IMR-90 (cell line): ENCODE data around the gene PTRHD1. TPM values are rescaled to one million over a fixed set of nuclear protein-coding genes. Genes with fewer than 3 reads are reported as not detected.

Source experiments
- ATAC-seq: fragments of 200-7000 bp; cut with Tn5 transposase; 2 replicates; pipeline ENCODE4 v1.9.1; 2020; ENCODE audit warnings: low read depth, mild to moderate bottlenecking, moderate library complexity
- BruUV-seq: library from RNA; stranded (reverse); fragments of 400-500 nt; replicated peaks from 2 replicates; lab custom pipeline; 2021; lab: Mats Ljungman, UMichigan
- CTCF ChIA-PET: fragments of 300-600 bp; formaldehyde crosslinking; extraction: SDS; loops from one replicate; lab custom pipeline; 2021; ENCODE audit warnings: antibody characterized with exemption; lab: Yijun Ruan, JAX
- POLR2A ChIA-PET: fragments of 300-600 bp; sonication (Branson Sonifier 250); formaldehyde crosslinking; loops from one replicate; lab custom pipeline; 2022; ENCODE audit warnings: antibody characterized with exemption; ENCODE audit not compliant: unreplicated experiment; lab: Charles Lee
- DNase-seq: peaks from one replicate; pipeline ENCODE4 v3.0.0; 2013
- H2AFZ ChIP-seq: replicated peaks from 2 replicates; pipeline ENCODE3; 2013; ENCODE audit warnings: low read length, mild to moderate bottlenecking; ENCODE audit not compliant: poor library complexity
- H2AK5ac ChIP-seq: 2 replicates; pipeline ENCODE4 v1.6.1; 2013; ENCODE audit warnings: low read depth, low read length, inconsistent platforms
- H2AK9ac ChIP-seq: replicated peaks from 2 replicates; pipeline ENCODE3; 2013; ENCODE audit warnings: mild to moderate bottlenecking, low read depth, low read length, moderate library complexity; ENCODE audit not compliant: poor library complexity
- H2BK120ac ChIP-seq: 2 replicates; pipeline ENCODE4 v1.6.1; 2013; ENCODE audit warnings: low read depth, low read length, inconsistent platforms
- H2BK15ac ChIP-seq: 3 replicates; pipeline ENCODE4 v1.6.1; 2013; ENCODE audit warnings: low read depth, low read length, inconsistent platforms
- H2BK20ac ChIP-seq: 2 replicates; pipeline ENCODE4 v1.6.1; 2013; ENCODE audit warnings: low read depth, mild to moderate bottlenecking, inconsistent platforms, low read length, moderate library complexity
- H2BK5ac ChIP-seq: 2 replicates; pipeline ENCODE4 v1.6.1; 2013; ENCODE audit warnings: mild to moderate bottlenecking, low read depth, low read length, inconsistent platforms; ENCODE audit not compliant: poor library complexity, severe bottlenecking
- H3K14ac ChIP-seq: replicated peaks from 2 replicates; pipeline ENCODE4 v1.6.1; 2013; ENCODE audit warnings: low read depth, low read length, inconsistent platforms
- H3K18ac ChIP-seq: 2 replicates; pipeline ENCODE4 v1.6.1; 2013; ENCODE audit warnings: low read depth, low read length, control low read depth
- H3K23ac ChIP-seq: 2 replicates; pipeline ENCODE4 v1.6.1; 2013; ENCODE audit warnings: low read depth, low read length, inconsistent platforms
- H3K27ac ChIP-seq: 2 replicates; pipeline ENCODE4 v1.5.1; 2013; ENCODE audit warnings: mild to moderate bottlenecking, control low read depth, low read length; ENCODE audit not compliant: insufficient read depth
- H3K27me3 ChIP-seq: 2 replicates; pipeline ENCODE4 v1.6.1; 2013; ENCODE audit warnings: low read length; ENCODE audit not compliant: control insufficient read depth, insufficient read depth
- H3K36me3 ChIP-seq: 2 replicates; pipeline ENCODE4 v1.6.1; 2013; ENCODE audit warnings: low read length, mixed read lengths; ENCODE audit not compliant: control insufficient read depth, insufficient read depth
- H3K4ac ChIP-seq: 2 replicates; pipeline ENCODE4 v1.6.1; 2013; ENCODE audit warnings: low read depth, low read length, inconsistent platforms
- H3K4me1 ChIP-seq: 2 replicates; pipeline ENCODE4 v1.6.1; 2013; ENCODE audit warnings: low read length, mixed read lengths; ENCODE audit not compliant: control insufficient read depth, insufficient read depth
- H3K4me2 ChIP-seq: 2 replicates; pipeline ENCODE4 v1.6.1; 2013; ENCODE audit warnings: low read depth, mild to moderate bottlenecking, control low read depth, low read length, moderate library complexity
- H3K4me3 ChIP-seq: 2 replicates; pipeline ENCODE4 v1.5.1; 2013; ENCODE audit warnings: low read depth, mild to moderate bottlenecking, control low read depth, low read length, moderate library complexity; ENCODE audit not compliant: insufficient read depth
- H3K56ac ChIP-seq: 2 replicates; pipeline ENCODE4 v1.6.1; 2013; ENCODE audit warnings: low read length, inconsistent platforms; ENCODE audit not compliant: insufficient read depth; ENCODE audit errors: extremely low read depth
- H3K79me1 ChIP-seq, 2 experiments: 2 replicates each; pipeline ENCODE4 v1.6.1; 2013; ENCODE audit warnings: low read length in 2 of 2, inconsistent platforms in 1 of 2, low read depth in 1 of 2
- H3K9ac ChIP-seq: 2 replicates; pipeline ENCODE4 v1.6.1; 2013; ENCODE audit warnings: low read depth, low read length, control low read depth
- H3K9me1 ChIP-seq: 2 replicates; pipeline ENCODE4 v1.6.1; 2013; ENCODE audit warnings: low read length, inconsistent platforms; ENCODE audit not compliant: insufficient read depth
- H3K9me3 ChIP-seq: 2 replicates; pipeline ENCODE4 v1.6.1; 2013; ENCODE audit warnings: low read length; ENCODE audit not compliant: control insufficient read depth, insufficient read depth
- H4K20me1 ChIP-seq: 2 replicates; pipeline ENCODE4 v1.6.1; 2013; ENCODE audit warnings: low read length, inconsistent platforms; ENCODE audit not compliant: insufficient read depth
- H4K5ac ChIP-seq: 2 replicates; pipeline ENCODE4 v1.6.1; 2013; ENCODE audit warnings: mild to moderate bottlenecking, low read depth, low read length, control low read depth
- H4K8ac ChIP-seq, 2 experiments: 2 replicates each; pipeline ENCODE4 v1.6.1; 2013; ENCODE audit warnings: low read depth in 2 of 2, low read length in 2 of 2, control low read depth in 1 of 2, inconsistent platforms in 1 of 2
- H4K91ac ChIP-seq: 2 replicates; pipeline ENCODE4 v1.6.1; 2013; ENCODE audit warnings: low read depth, low read length, inconsistent platforms; ENCODE audit not compliant: insufficient read depth
- BHLHE40 ChIP-seq: fragments of 150-350 bp; IDR thresholded peaks from 2 replicates; pipeline ENCODE4 v1.6.1; 2016; ENCODE audit warnings: mild to moderate bottlenecking, low read depth, low read length
- CEBPB ChIP-seq: IDR thresholded peaks from 2 replicates; pipeline ENCODE4 v1.6.1; 2012; ENCODE audit warnings: low read depth, low read length, improper control_type of control experiment
- CHD1 ChIP-seq: IDR thresholded peaks from 2 replicates; pipeline ENCODE4 v1.6.1; 2012; ENCODE audit warnings: low read depth, low read length, improper control_type of control experiment
- CTCF ChIP-seq: conservative IDR thresholded peaks from 2 replicates; pipeline ENCODE4 v1.5.1; 2012; ENCODE audit warnings: mild to moderate bottlenecking, low read depth, low read length, improper control_type of control experiment
- ELK1 ChIP-seq: fragments of 150-350 bp; IDR thresholded peaks from 2 replicates; pipeline ENCODE4 v1.6.1; 2016; ENCODE audit warnings: low read depth, mild to moderate bottlenecking, low read length, moderate library complexity, borderline replicate concordance
- FOS ChIP-seq: fragments of 150-350 bp; IDR thresholded peaks from 2 replicates; pipeline ENCODE4 v1.6.1; 2016; ENCODE audit warnings: low read depth, low read length
- MAFK ChIP-seq: IDR thresholded peaks from 2 replicates; pipeline ENCODE4 v1.6.1; 2012; ENCODE audit warnings: low read depth, low read length, improper control_type of control experiment
- MXI1 ChIP-seq: IDR thresholded peaks from 2 replicates; pipeline ENCODE4 v1.6.1; 2012; ENCODE audit warnings: low read depth, mild to moderate bottlenecking, low read length, moderate library complexity, borderline replicate concordance
- NFE2L2 ChIP-seq: fragments of 150-350 bp; IDR thresholded peaks from 2 replicates; pipeline ENCODE4 v1.6.1; 2016; ENCODE audit warnings: low read depth, mild to moderate bottlenecking, low read length
- POLR2A ChIP-seq: IDR thresholded peaks from 2 replicates; pipeline ENCODE4 v1.6.1; 2012; ENCODE audit warnings: mild to moderate bottlenecking, low read depth, low read length
- RAD21 ChIP-seq: IDR thresholded peaks from 2 replicates; pipeline ENCODE4 v1.6.1; 2012; ENCODE audit warnings: low read length, improper control_type of control experiment
- RCOR1 ChIP-seq: IDR thresholded peaks from 2 replicates; pipeline ENCODE4 v1.6.1; 2012; ENCODE audit warnings: mild to moderate bottlenecking, low read length, improper control_type of control experiment; ENCODE audit not compliant: insufficient replicate concordance
- RFX5 ChIP-seq: IDR thresholded peaks from 2 replicates; pipeline ENCODE4 v1.8.0; 2012; ENCODE audit warnings: low read depth, mild to moderate bottlenecking, low read length, moderate library complexity
- SMC3 ChIP-seq: fragments of 150-350 bp; IDR thresholded peaks from 2 replicates; pipeline ENCODE4 v1.6.1; 2016; ENCODE audit warnings: low read depth, mild to moderate bottlenecking, antibody characterized with exemption, low read length, moderate library complexity
- USF2 ChIP-seq: fragments of 150-350 bp; IDR thresholded peaks from 2 replicates; pipeline ENCODE4 v1.6.1; 2017; ENCODE audit warnings: mild to moderate bottlenecking, antibody characterized with exemption, low read length, low read depth
- WGBS, 2 experiments: methylation state at CpG; one replicate each; pipeline versions ENCODE4 v1.1.5 to v1.1.7; 2013; ENCODE audit warnings: missing lambda C conversion rate in 2 of 2; ENCODE audit not compliant: insufficient read length in 1 of 2; ENCODE audit errors: extremely low coverage in 2 of 2; 5-methylcytosine and 5-hydroxymethylcytosine counted together
- dilution Hi-C: fragments of 300-500 bp; cut with HindIII; formaldehyde crosslinking; loops from one replicate; pipeline ENCODE4 v1.14.3; 2018; ENCODE audit warnings: low sequenced_read_pairs; ENCODE audit not compliant: unreplicated experiment
- in situ Hi-C: fragments of 300-500 bp; cut with MboI; formaldehyde crosslinking; loops from 3 replicates; pipeline ENCODE4 v1.14.3; 2019; ENCODE audit warnings: low sequenced_read_pairs, inconsistent platforms, mixed read lengths
- intact Hi-C: fragments of 100-400 bp; cut with micrococcal nuclease; formaldehyde crosslinking; loops from 2 replicates; pipeline ENCODE4 v1.10.0; 2022
- polyA plus RNA-seq, 3 experiments: library from polyadenylated mRNA; depleted of rRNA; stranded (reverse); fragments of >200 nt; gene quantifications; 2 replicates each; pipeline ENCODE4 v1.2.3, GENCODE V29; 2012; ENCODE audit warnings: low replicate concordance in 1 of 3
- total RNA-seq: library from RNA; depleted of rRNA; stranded (reverse); fragments of >200 nt; gene quantifications from 2 replicates; pipeline ENCODE4 v1.2.3, GENCODE V29; 2012

The PTRHD1 gene
- total and polyA plus RNA-seq, 2 of the 4 experiments (the other 2 are of a cell fraction) = 11.7 to 30.9 TPM

- Histone ChIP-seq H3K4me3 (no peak overlapping the region), H4K20me1 (0 out of 2 replicates have a peak, but pooled peaks cover 4% of the 10 kb centered on the region), H3K56ac (no peak overlapping the region), H4K91ac (no peak overlapping the region), H3K18ac (no peak overlapping the region), H3K14ac (no peak overlapping the region), H3K36me3 (peaks cover 11% of the 10 kb centered on the region), H2BK5ac (no peak overlapping the region), H2BK120ac (no peak overlapping the region), H2AK9ac (no peak overlapping the region), H3K9me3 (no peaks in the 10 kb centered on the region), H3K27ac (no peak overlapping the region), H2BK15ac (no peak overlapping the region), H2BK20ac (no peak overlapping the region), H4K8ac (no peak overlapping the region), H3K4ac (no peak overlapping the region), H2AFZ (peak overlapping the region; percentile 14), H3K9me1 (0 out of 2 replicates have a peak, but pooled peaks cover 3% of the 10 kb centered on the region), H3K79me1 (no peaks in the 10 kb centered on the region), H2AK5ac (no peak overlapping the region), H3K9ac (no peak overlapping the region), H4K5ac (no peak overlapping the region), H3K4me1 (no peaks in the 10 kb centered on the region), H3K27me3 (no peaks in the 10 kb centered on the region), H3K4me2 (no peak overlapping the region), H3K23ac (no peak overlapping the region)
- no TSS peak for BruUV-seq
- WGBS, 2 experiments = 95% methylated on average over 11 of the region's 12 CpGs; no CpG with 5 or more reads in 1 of the 2 experiments
- ChIA-PET CTCF (interaction anchor here (1.0 kb wide), 2 partner anchors 16 to 420 kb away, joined by 3 read pairs; no protein-coding TSS in a partner anchor), POLR2A (no interaction called here)
- in situ Hi-C loops (no loop called here), dilution Hi-C loops (no loop called here), intact Hi-C loops (loop anchor here (10.0 kb wide), 2 partner anchors 294 to 364 kb away; no protein-coding TSS in a partner anchor)
- DNase-seq (no peak), ATAC-seq (no peak)
- TF ChIP-seq NFE2L2 (no peak), SMC3 (no peak), RFX5 (no peak), RCOR1 (no peak), MXI1 (no peak), MAFK (no peak), FOS (no peak), USF2 (no peak), CTCF (no peak), ELK1 (no peak), BHLHE40 (no peak), POLR2A (no peak), CHD1 (no peak), RAD21 (no peak), CEBPB (no peak)
These were observed 37.6 kb upstream of the PTRHD1 start for GRCh38 chr2:24830786-24831185.
